RCC 7860 (cell line): ENCODE results near the gene EIF2B2.
"Not testable (repeated sequence)": the region's sequence is repeated elsewhere in the genome, so short reads cannot be mapped to it uniquely, and the experiment has no call there.

Experiments used
- DNase-seq: peaks from one replicate; pipeline ENCODE4 v3.0.0-alpha.2; 2015; ENCODE audit warnings: low spot score
- FAIRE-seq: peaks from 2 replicates; lab custom pipeline; 2012; peaks lifted over from hg19 to GRCh38; lab: Jason Lieb, UNC

Gene EIF2B2

DNA sequence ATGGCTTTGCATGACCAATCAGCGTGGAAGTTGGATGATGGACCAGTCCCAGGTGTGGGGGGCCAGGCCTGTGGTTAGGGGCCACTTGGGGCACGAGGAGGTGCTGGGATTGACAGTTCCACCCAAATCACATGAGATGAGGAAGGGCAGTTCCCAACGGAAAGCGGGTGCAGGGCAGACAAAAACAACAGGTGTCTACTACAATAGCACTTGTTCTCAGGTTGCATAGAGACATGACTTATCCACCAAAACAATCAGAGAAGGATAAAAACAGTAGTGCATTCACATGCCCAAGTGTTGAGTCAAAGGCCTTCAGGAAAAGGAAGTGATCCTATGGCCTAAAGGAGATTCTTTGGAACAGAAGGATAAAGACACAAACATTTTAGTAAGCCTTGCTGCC is 14.6 kb upstream of the EIF2B2 start:
- FAIRE-seq (no peak), DNase-seq (peak; percentile 35)

DNA sequence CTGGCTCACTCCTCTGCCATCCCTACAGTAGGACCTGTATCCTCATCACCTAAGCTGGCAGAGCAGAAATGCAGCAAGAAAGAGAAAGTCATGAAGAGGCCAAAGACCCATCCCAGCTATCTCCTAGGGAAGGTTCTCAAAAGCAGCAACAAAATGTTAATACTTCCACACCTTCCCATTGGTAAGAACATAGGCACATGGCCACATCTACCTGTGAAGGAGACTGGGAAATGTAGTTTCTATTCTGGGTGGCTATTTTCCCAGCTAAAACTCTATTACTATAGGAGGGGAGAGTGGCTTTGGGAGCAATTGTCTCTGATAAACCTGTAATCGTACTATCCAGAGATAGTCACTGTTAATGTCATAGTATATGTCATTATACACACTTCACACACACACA is 13.7 kb upstream of the EIF2B2 start:
- no peak for DNase-seq
- FAIRE-seq, result no peak

DNA sequence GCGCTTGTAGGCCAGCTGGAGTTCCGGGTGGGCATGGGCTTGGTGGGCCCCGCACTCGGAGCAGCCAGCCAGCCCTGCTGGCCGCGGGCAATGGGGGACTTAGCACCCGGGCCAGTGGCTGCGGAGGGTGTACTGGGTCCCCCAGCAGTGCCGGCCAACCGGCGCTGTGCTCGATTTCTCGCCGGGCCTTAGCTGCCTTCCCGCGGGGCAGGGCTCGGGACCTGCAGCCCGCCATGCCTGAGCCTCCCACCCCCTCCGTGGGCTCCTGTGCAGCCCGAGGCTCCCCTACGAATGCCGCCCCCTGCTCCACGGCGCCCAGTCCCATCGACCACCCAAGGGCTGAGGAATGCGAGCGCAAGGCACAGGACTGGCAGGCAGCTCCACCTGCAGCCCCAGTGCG is 8.5 kb upstream of the EIF2B2 start:
- not testable (repeated sequence) for DNase-seq, FAIRE-seq

DNA sequence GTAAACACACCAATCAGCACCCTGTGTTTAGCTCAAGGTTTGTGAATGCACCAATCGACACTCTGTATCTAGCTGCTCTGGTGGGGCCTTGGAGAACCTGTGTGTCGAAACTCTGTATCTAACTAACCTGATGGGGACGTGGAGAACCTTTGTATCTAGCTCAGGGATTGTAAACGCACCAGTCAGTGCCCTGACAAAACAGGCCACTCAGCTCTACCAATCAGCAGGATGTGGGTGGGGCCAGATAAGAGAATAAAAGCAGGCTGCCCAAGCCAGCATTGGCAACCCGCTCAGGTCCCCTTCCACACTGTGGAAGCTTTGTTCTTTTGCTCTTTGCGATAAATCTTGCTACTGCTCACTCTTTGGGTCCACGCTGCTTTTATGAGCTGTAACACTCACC is 6.9 kb upstream of the EIF2B2 start:
- DNase-seq, FAIRE-seq: not testable (repeated sequence)

DNA sequence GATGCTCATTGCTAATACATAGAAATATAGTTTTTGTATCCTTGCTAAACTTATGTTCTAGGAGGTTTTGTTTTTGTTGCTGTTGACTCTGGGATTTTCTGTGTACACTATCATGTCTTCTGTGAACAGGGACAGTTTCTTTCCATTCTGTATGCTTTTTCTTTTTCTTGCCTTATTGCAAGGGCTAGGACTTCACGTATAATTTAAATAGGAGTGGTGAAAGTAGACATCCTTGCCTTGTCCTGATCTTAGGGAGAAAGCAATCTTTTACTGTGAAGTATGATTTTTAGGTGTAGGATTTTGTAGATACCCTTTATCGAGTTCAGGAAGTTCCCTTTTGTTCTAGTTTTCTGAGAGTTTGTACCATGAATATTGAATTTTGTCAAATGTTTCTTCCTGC is 1.5 kb upstream of the EIF2B2 start:
- no peak for FAIRE-seq
- no peak for DNase-seq

DNA sequence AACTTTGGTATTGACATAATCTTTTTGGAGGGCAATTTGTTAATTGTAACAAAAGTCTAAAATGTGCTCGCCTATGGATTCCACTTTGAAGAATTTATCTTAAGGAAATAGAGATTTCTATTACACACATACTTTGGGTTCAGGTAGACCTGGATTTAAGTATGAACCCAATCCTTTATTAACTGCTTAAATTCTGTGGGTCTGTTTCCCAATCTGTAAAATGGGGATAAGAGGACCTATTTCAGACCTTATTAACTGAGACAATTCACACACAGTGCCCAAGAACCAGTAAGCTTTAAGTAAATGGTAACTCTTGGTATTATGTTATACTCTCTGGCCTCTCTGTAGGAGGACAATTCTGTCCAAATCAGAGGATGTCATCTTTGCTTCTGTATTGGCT is 822 bp upstream of the EIF2B2 start:
- FAIRE-seq, result no peak

DNA sequence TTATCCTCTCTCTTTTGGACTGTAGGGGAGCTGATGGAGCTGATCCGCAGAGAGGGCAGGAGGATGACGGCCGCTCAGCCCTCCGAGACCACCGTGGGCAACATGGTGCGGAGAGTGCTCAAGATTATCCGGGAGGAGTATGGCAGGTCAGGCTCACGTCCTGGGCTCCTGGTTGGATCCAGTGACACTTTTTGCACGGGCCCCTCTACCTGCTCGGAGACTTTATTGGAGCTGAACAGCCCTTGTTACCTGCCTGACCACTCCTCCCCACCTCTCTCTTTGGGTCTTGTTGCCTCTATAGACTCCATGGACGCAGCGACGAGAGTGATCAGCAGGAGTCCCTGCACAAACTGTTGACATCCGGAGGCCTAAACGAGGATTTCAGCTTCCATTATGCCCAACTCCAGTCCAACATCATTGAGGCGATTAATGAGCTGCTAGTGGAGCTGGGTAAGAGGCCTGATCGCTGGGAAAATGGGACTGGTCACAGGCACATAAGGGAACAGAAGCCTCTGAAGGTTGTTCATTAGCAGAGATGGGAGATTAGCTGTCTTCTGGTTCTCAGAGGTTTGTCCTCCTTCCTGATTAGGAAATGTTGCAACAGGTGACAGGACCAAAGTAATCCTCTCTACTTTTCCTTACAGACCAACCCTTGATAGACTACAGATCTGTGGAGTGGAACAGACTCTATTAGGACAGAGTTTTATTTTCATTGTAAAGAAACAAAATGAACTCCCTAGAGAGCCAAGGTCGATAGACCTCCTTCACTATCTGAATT is 718 bp downstream of the EIF2B2 start:
- DNase-seq, result no peak
- no peak for FAIRE-seq

More for the DNA sequence above, 822 bp upstream of the EIF2B2 start:
- DNase-seq, result no peak

DNA sequence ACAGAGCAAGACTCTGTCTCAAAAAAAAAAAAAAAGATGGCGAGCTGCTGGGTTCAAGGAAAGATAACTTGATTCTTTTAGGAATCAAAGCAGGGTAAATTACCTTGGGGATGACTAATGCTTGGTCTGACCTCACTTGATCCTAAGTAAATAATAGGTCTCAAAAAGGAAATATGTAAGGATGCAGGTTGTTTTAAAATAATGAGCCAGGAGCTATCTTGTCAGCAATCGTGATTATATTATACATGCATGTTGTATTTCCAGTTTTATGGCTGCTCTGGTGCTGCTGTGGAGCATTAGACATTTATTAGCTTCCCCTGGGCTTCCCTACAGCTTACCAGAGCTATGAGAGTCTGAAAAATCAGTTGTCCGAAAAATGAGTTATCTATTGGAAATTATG is 2.6 kb downstream of the EIF2B2 start:
- DNase-seq (no peak), FAIRE-seq (no peak)

DNA sequence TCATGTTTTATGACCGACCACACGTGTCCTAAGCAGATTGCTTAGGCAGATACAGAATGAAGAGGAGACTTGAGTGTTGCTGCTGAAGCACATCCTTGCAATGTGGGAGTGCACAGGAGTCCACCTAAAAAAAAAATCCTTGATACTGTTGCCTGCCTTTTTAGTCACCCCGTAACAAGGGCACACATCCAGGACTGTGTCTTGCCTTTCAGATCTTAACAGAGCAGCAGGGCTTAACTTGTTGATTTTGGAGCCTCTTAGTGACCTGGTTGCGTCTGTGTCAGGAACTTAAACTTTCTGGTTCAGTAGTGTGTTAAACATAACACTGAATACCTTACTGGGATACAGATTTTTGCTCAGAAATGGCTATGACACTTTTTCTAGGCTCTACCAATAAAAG is 6.5 kb downstream of the EIF2B2 start:
- DNase-seq (no peak), FAIRE-seq (no peak)

DNA sequence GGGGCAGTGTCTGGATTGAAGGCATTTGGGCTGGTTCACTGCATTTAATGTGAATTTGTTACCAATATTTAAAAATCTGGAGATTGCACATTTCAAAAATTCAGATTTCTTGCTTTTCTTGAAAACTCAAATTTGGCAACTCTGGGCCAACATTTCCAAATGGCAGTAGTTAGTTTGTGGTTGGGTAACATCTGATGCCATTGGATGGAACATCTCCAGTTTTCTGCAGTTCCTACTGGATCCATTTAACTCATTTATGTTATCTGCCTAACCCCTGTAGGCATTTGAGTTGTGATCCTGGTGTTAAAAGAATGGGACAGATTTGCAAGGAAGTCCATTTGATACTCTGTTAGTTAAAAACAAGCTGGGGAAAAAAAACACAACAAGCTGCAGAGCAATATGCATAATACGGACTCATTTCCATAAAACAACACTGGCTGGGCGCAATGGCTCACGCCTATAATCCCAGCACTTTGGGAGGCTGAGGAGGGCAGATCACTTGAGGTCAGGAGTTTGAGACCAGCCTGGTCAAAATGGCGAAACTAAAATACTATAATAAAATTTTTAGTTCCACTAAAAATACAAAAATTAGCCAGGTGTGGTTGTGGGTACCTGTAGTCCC is 7.9 kb downstream of the EIF2B2 start:
- DNase-seq (no peak), FAIRE-seq (no peak)

DNA sequence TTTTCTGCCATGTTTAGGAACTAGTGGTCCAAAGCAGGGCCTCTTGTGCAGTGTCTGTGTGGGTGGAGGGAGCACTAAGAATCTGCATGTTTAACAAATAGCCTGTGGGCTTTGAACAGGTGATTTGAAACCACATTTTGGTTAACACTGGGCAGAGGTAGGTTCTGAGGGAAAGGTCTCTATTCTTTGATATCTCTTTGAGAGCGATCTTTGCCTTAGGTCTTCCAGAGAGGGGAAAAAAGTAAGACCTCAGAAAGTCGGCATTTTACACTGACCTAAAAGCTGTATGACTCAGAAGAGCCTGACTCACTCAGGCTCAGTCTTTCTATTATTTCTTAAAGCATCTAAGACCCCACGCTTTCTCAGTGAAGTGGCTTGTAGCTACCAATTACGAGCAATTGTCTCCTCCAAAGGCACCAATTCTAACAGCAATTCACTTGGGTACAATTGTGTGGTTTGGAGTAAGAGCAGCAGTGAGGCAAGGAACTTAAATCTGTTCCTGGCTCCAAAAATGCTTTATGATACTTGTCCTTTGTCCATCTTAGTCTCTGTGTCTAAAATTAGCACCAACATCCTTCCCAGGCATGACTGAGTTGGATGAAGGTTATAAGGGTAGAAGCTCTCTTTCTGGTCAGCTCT is 8.8 kb downstream of the EIF2B2 start:
- FAIRE-seq, result no peak
- peak; percentile 7 for DNase-seq

DNA sequence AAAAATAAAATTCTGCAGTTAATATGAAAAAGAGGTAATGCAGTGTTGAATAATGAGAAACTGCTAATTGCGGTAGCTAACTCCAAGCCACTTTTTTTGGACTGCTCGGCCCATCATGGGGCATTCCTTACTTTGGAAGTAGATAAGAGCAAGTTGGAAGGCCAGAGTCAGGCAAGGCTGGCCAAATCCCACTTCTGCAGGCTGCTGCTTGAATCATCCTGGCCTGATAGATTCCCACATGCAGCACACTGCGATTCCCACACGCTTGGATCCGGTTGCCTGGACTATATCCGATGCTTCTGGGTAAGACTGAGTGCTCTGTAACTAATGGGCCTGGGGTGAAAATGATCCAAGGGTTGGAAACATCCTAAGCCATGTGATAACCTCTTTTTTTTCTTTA is 10.6 kb downstream of the EIF2B2 start:
- FAIRE-seq (no peak), DNase-seq (no peak)

DNA sequence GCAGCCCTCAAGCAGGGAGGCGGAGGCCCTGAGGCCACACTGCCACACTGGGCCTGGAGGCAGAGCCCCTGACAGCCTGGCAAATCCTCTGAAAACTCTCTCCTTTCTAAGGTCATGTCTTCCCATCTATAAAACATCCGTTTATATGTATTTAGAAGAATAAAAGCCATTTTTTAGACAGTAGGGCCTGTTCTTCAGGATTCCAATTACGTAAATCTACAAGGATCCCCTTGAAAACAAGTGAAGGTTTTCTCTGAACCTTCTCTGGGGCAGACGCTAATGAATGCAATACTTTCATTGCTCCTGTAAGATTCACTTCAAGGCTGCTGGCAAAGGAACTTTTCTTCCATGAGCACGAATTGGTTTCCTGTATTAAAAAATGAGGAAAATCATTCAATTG is 12.8 kb downstream of the EIF2B2 start:
- FAIRE-seq, result no peak

DNA sequence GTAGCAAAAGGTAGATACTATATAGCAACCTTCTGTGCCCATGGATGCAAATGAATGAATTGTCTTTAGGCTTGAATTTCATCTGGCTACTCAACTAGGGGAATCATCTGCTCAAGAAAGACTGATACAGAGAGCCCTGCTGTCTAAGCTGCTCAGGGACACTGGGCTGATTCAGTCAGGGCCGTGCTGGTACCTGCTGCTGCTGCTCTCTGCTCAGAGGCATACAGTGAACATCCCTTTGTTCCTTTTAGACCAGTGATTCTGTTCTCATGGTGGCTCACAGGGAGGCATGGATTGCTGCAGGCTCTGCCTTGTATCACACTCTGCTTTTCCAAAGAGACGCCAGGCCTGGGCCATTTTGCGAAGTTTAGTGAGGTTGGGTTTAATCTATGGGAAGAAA is 14.1 kb downstream of the EIF2B2 start:
- no peak for FAIRE-seq
- DNase-seq, result no peak

More for the DNA sequence above, 12.8 kb downstream of the EIF2B2 start:
- no peak for DNase-seq

DNA sequence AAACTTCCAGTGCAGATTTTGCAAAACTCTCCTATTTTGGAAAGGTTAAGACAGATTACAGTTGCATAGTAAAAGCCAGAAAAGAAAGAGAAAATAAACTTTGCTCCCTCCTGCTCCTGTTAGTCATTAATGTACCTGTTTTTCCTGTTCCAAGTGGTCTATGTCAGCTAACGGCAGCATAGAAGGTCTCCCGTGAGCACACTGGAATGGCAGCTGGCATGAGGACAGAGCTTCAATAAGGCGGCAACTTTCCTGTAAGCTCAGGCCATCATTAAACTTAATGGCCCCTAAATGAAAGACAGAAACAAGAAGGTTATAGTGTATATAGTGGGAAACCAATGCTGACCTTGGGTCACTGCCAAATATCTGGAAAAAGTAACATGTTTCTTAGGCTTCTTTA is 16.0 kb downstream of the EIF2B2 start:
- DNase-seq (no peak), FAIRE-seq (no peak)

DNA sequence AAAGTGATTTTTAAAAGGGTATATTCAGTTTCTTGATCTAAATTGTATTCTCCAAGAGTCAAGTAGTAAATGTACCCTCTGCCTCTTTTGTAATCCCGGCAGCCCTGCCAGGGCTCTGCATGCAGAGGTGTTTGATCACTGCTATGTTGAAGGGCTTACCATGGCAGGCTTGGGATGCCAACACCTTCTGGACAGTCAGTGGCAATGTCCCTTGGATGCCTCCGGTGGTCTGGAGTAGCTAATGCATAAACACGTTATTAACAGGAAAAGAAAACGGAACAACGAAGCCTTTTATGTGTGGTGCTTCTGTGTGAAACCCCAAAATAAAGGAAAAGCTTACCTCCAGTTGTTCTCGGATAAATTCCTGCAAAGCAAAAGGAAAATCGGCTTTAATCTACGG is 19.9 kb downstream of the EIF2B2 start:
- no peak for DNase-seq
- no peak for FAIRE-seq

DNA sequence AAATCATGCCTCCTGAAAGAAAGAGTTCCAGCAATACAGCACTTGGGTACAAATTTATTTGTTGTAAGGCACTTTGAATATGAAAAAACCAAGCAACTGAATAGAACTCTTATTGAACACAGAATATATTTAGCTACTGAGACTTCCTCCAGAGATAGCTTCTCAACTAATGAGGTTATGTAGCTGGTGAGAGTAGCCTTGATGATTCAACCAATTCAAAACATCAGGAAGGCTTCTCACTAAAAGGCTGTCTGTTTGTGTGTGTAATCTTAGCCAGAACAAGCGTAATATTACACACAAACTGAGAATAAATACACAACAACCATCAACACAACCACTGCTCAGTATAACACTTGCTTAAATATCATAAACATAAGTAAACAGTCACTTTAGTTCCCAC is 20.4 kb downstream of the EIF2B2 start:
- FAIRE-seq, result no peak
- DNase-seq, result no peak

DNA sequence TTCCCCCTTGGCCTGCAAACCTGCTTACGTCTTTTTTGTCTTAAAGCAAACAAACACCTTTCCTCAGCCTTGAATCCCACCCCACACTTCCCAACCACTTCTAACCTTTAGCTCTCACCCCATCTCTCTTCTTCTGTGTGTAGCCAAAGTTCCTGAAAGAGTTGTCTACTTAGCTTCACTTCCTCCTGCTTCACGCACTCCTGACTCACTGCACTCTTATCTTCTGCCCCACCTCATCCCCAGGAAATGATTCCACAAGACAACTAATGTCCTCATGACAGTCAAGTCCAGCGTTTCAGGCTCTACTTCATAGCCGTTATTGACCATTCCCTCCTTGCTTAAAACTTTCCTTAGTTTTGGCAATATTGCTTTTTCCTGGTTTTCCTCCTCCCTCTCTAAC is 22.4 kb downstream of the EIF2B2 start:
- no peak for FAIRE-seq
- no peak for DNase-seq

DNA sequence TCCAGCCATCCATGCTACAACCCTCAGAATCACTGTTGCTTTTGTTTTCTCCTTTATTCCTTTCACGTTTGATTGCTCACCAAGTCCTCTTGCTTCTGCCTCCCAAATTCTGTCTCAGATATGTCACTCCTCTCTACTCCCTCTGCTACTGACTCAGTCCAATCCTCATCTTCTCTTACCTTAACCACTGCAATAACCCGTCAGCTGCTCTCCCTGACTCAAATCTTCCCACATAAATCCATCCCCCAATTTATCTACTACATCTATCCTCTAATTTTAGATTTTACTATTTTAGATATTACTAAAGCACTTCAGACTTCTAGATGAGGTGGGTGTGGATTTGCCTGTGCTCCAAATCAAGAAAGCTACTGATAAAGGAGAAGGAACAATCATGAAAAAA is 23.2 kb downstream of the EIF2B2 start:
- DNase-seq (no peak), FAIRE-seq (no peak)

DNA sequence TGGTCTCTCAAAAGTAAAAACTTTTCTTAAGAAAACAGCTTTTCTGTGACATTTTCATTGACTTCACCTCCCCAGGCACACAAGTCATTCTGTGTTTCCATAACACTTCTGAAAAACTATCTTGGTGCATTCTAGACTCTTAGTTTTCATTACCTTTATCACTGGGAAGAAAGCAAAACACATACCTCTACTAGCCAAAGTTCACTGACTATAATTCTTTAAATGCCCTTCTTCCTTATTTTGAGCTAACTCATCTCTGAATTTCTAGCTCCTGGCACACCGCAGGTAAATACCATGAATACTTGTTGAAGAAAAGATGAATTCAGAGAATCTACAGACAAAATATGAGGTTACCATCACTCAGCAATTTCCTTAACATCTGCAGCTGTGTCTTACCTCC is 27.4 kb downstream of the EIF2B2 start:
- FAIRE-seq (no peak), DNase-seq (no peak)

DNA sequence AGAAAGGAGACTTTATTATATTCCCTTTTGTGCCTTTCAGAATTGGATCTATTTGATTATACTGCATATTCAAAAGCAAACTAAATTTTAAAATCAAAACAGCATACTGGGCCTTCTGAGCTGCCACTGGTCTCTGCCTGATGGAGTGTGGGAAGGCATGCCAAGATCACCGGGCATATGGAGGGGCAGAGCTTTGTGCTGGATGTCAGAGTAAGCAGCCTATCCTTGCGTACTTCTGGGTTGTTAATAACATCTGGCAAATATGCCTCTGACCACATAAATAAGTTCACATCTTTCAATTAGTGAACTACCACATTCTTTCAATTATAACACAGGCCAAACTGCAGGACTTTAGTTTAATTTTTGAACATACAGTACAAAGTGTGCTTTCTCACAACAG is 30.2 kb downstream of the EIF2B2 start:
- no peak for FAIRE-seq
- DNase-seq, result no peak

DNA sequence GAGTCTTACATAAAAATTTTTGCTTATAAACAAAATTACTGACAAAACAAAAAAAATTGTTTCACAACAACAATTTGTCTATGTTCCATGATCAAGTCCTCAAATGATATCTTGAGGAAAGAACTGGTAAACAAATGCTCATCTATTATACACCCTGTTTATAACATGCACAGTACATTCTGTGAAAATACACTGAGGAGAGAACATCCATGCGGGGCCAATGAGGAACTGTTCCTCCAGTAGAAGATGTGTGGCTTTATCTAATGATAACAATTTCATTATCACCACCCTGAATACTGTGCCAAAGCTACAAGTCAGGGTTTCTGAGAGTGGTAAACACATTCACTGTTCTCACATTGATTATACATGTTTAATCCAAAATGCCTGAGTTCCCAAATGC is 37.8 kb downstream of the EIF2B2 start:
- FAIRE-seq, result no peak
- DNase-seq, result no peak
